ENCODE data around the gene MAP2K5.

The MAP2K5 gene

DNA sequence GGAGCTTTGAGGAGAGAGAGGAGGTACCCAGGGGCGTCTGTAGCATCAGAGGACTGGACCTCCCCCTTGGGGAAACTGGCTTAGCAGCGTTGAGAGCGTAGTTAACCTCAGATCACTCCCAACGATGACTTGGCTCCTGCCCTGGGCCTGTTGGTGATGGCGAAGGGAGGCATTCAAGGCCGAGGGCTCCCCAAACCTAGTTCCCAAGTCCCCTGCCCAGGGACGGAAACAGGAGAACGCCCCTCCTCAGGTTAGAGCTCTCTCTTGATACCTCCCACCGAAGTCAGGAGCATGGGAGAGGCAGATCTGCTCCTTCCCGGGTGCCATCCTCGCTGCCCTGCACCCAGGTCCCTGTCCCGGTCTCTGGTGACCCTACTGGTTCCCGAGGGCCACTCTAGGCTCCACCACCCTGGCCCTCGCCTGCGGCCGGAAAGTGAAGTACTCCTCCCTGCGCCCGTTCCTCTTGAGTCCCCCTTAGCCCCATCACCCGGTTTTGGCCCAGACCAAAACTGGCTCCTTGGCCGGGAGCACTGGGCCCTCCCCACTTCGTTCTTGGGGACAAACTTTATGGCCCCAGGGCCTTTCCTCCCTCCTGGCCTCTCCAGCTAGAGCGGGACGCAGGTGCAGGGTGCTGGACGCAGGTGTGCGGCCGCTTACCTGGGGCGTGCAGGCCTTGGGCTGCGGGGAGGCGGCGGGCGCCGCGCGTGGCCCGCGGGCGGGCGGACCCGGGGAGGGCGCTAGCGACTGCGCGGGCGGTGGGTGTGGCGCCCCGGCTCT, 280.2 kb downstream of the MAP2K5 start:
- no peak for DNase-seq (ENCODE audit: low read depth in 2 of 2, low spot score in 1 of 2)

DNA sequence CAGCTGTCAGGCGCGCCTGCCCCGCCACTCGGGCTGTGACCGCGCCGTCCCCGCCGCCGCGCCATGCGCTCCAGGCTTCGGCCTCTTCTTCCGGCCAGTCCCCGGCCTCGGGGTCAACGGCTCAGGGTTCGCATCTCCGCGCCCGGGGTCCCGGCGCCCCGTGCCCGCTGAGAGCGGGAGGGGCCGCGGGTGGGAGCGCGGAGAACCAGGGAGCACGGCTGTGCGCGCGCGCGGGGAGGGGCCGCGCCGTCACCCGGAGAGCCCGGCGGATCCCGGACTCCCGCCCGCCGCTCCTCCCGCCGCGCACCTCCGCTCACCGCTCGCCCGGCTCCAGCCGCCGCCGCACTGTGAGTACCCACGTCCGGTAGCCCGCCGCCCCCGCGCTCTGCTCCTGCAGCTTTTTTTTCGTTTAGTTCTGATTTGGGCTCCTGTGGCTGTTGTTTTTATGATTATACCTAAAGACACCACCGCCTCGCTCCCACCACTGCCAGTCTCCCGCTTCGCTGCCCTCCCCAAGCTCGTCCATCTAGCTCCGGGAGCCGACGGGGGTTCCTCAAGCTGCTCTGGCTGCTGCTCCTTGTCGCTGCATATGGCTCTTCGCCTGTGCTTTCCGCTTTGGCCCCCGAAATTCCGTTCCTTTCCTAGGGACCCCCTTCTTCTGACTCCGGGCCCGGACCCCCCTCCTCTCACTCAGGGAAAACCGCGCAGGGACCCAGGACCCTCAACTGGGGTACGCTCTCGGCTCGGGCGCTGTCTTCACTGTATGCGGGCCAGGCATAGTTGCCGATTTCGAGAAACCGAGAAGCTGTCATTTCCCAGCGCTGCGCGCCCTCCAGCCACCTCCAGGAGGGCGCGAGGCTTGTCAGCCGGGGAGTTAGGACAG, 281.1 kb downstream of the MAP2K5 start:
- no peak for DNase-seq (ENCODE audit: low read depth in 2 of 2, low spot score in 1 of 2)

GRCh38 chr15:67824197-67824968, 281.9 kb downstream of the MAP2K5 start:
- DNase-seq (ENCODE audit: low read depth in 2 of 2, low spot score in 1 of 2): no peak

- DNase-seq (ENCODE audit: low read depth in 2 of 2, low spot score in 1 of 2): no peak
Observed at GRCh38 chr15:67824976-67825880, 282.7 kb downstream of the MAP2K5 start, which contains the start of gene SKOR1. Gene SKOR1 (plus strand): TSS chr15:67825509. CDS start chr15:67825603, 94 bp downstream.

DNA sequence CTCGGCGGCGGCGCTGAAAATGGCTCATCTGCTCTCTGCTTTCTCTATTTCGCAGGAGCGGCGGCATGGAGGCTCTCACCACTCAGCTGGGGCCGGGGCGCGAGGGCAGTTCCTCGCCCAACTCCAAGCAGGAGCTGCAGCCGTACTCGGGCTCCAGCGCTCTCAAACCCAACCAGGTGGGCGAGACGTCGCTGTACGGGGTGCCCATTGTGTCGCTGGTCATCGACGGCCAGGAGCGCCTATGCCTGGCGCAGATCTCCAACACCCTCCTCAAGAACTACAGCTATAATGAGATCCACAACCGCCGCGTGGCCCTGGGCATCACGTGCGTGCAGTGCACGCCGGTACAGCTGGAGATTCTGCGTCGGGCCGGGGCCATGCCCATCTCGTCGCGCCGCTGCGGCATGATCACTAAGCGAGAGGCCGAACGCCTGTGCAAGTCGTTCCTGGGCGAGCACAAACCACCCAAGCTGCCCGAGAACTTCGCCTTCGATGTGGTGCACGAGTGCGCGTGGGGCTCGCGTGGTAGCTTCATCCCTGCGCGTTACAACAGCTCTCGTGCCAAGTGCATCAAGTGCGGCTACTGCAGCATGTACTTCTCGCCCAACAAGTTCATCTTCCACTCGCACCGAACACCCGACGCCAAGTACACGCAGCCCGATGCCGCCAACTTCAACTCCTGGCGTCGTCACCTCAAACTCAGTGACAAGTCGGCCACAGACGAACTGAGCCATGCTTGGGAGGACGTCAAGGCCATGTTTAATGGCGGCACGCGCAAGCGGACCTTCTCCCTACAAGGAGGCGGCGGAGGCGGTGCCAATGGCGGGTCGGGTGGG, 283.6 kb downstream of the MAP2K5 start:
- no peak for DNase-seq (ENCODE audit: low read depth in 2 of 2, low spot score in 1 of 2)

GRCh38 chr15:67826717-67827561, 284.4 kb downstream of the MAP2K5 start:
- no peak for DNase-seq (ENCODE audit: low read depth in 2 of 2, low spot score in 1 of 2)

DNA sequence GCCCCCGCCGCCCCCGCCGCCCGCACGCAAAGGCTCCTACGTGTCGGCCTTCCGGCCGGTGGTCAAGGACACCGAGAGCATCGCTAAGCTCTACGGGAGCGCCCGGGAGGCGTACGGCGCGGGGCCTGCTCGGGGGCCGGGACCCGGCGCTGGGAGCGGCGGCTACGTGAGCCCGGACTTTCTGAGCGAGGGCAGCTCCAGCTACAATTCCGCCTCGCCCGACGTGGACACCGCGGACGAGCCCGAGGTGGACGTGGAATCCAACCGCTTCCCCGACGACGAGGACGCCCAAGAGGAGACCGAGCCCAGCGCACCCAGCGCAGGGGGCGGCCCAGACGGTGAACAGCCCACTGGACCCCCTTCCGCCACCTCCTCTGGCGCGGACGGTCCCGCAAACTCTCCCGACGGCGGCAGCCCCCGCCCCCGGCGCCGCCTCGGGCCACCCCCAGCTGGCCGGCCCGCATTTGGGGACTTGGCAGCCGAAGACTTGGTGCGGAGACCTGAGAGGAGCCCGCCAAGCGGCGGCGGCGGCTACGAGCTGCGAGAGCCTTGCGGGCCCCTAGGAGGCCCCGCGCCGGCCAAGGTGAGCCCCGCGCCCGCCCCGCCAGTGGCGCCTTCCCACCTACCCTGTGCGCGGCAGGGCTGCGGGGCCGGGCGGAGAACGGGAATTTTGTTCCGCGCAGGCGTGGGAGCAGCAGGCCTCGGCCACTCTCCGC, 285.2 kb downstream of the MAP2K5 start:
- DNase-seq (ENCODE audit: low read depth in 2 of 2, low spot score in 1 of 2): no peak

- no peak for DNase-seq (ENCODE audit: low read depth in 2 of 2, low spot score in 1 of 2)
Observed at GRCh38 chr15:67828278-67828968, 285.9 kb downstream of the MAP2K5 start.

GRCh38 chr15:67828969-67829646, 286.6 kb downstream of the MAP2K5 start:
- no peak for DNase-seq (ENCODE audit: low read depth in 2 of 2, low spot score in 1 of 2)

DNA sequence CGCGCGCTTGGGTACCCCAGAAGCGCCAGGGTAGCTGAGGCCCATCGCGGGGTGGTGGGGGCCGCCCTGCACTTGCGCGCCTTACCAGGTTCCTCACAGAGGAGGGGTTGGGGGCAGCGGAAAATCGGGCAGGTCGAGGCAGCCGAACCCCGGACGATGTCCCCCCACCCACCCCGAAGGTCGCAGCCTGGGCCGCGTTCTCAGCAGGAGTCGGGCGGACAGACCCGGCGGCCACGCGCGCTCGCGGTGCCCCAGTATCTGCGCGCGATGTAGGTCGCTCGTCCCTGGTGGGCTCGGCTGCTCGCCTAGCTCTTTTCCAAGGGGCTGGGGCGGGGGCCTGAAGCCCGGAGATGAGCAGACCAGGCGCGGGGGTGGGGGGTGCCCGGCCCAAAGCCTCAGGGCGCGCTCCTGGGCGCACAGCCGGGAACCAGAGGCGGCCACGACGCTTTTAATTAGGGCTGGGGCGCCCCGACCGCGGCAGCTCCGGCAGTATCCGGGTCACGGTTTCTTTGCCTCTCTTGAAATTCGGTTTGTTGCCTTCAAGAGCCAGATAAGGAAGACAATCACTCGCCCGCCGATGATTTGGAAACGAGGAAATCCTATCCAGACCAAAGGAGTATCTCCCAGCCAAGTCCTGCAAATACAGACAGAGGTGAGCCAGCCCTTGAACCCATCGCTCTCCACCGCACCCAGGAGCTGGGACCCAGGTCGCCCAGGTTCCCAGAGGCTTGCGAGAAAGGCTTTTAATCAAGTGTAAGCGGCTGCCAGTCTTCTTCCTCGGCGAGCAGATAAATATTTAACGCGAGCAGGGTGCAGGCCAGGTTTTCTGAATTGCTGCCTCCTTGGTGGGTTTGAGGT, 287.4 kb downstream of the MAP2K5 start:
- no peak for DNase-seq (ENCODE audit: low read depth in 2 of 2, low spot score in 1 of 2)

DNA sequence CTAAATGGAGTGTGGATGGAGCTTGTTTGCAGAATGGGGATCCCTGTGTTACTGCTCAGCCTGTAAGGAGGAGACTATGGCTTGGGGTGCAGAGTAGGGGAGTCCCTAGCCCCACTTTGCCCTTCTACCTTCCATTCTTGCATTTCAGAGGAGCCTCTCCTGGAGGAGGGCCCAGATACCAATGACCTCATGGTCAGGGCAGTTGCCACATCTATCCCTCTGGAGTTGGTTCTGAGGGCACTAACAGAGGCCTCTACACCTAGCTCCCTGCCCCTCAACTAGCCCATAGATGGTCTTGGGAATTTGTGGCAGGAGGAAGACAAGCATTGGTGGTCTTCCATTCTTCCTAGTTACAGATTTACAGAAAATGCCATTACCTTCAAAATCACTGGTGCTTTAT, 288.9 kb downstream of the MAP2K5 start:
- no peak for DNase-seq (ENCODE audit: low read depth in 2 of 2, low spot score in 1 of 2)

GRCh38 chr15:67832031-67832551, 289.6 kb downstream of the MAP2K5 start:
- no peak for DNase-seq (ENCODE audit: low read depth in 2 of 2, low spot score in 1 of 2)

DNA sequence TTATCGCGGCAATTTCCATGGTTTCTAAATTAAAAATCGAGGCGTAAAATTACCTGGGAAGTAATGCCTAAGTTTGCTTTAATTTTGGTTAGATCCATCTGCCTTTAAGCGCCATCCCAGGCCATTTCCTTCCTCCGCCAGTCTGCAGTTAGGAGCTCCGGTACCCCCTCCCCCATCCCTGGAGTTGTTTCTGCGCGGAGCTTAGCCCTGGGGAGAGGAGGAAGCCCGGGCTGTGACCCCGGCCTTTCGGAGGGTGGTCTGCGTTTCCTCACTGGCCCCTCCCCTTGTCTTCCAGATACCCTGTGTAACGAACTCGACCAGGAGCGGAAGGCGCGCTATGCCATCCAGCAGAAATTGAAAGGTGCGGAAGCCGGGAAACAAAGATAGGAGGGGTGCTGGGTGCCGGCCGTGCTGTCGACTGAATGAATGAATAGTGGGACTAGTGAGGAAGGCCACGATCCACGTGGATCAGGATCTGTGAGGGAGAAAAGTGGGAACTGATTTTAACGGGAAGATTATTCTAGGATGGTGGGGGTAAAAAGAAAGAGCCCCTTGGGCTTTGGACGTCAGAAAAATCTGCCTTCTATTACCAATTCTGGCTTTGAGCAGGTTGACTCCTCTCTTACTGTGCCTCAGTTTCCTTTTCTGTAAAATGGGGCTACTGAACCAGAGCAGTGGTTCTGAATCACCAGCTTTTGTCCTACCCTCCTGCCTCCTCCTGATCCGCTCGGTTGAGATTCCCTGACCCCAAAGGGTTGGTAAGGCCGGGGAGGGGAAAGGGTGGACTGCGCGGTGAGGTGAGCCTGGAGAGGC, 290.6 kb downstream of the MAP2K5 start:
- DNase-seq (ENCODE audit: low read depth in 2 of 2, low spot score in 1 of 2): no peak

DNA sequence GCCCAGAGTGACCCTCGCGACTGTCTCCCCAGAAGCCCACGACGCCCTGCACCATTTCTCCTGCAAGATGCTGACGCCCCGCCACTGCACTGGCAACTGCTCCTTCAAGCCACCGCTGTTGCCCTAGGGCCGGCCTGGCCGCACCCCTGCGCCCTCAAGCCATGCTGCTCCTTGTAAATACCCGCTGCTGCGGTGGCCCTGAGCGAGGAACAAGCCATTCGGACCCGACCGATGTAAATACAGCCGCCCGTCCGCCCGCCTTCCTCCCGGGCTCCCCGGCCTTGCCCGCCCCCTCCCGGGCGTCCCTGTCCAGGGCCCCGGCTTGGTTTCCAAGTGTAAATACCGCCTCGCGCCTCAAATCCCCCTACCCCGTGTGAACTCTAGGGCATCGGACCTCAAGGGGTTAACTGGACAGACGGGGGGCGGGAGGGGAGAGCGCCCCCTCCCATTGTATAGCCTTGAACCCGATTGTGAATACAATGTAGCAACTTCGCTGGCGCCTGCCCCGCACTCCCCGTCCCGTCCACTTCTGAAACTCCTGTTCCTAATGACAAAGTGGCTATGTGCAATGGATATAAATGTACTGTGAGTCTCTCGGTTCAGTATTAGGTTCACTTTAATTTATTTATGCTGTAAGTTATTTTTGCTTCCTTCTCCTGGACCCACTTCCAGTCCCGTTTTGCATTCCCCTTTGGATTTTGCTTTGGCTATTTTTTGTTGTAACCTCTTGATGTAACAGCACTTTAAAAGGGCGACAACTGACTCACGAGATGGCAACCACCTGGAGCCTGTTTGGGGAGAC, 291.4 kb downstream of the MAP2K5 start:
- DNase-seq (ENCODE audit: low read depth in 2 of 2, low spot score in 1 of 2): no peak
